ENCODE data around the gene SMTNL2. TPM values are rescaled to one million over a fixed set of nuclear protein-coding genes. Genes with fewer than 3 reads are reported as not detected.

The SMTNL2 gene
- total RNA-seq, 3 donors from 2014 or later = 0.16 to 1.8 (median 0.98) TPM

- Histone ChIP-seq H3K27ac (no peak overlapping the region), H3K36me3 (no peaks in the 10 kb centered on the region), H3K9me3 (no peaks in the 10 kb centered on the region), H3K27me3 (no peaks in the 10 kb centered on the region), H3K4me3 (no peak overlapping the region), H3K4me1 (no peaks in the 10 kb centered on the region)
- TF ChIP-seq POLR2A (IDR thresholded peaks at IDR 0.05) (no peak), CTCF (IDR thresholded peaks at IDR 0.05) (no peak), POLR2AphosphoS5 (IDR thresholded peaks at IDR 0.05) (no peak)
- intact Hi-C loops (cut with DNase I; ENCODE audit: low total_unique reads) = loop anchor here (10.0 kb wide), 1 partner anchor 46 kb away; the partner anchor contains the start of gene GGT6
- no peak for DNase-seq (ENCODE audit: low spot score in 2 of 2)
Measured at GRCh38 chr17:4610656-4611055, 26.3 kb downstream of the SMTNL2 start.

- DNase-seq (ENCODE audit: low spot score in 2 of 2) = no peak
- TF ChIP-seq POLR2A (IDR thresholded peaks at IDR 0.05) = no peak
- TF ChIP-seq POLR2AphosphoS5 (IDR thresholded peaks at IDR 0.05) = no peak
- TF ChIP-seq CTCF (IDR thresholded peaks at IDR 0.05) = no peak
- Histone ChIP-seq H3K27me3 (no peaks in the 10 kb centered on the region), H3K27ac (no peak overlapping the region), H3K4me3 (no peak overlapping the region), H3K9me3 (no peaks in the 10 kb centered on the region), H3K36me3 (no peaks in the 10 kb centered on the region), H3K4me1 (no peaks in the 10 kb centered on the region)
- intact Hi-C loops (cut with DNase I; ENCODE audit: low total_unique reads) = loop anchor here (10.0 kb wide), 1 partner anchor 52 kb away; the partner anchor contains the start of gene GGT6
Measured at GRCh38 chr17:4616476-4616875, 32.1 kb downstream of the SMTNL2 start.

GRCh38 chr17:4617090-4617489 is 32.8 kb downstream of the SMTNL2 start:
- TF ChIP-seq POLR2A (IDR thresholded peaks at IDR 0.05) (no peak), POLR2AphosphoS5 (IDR thresholded peaks at IDR 0.05) (no peak), CTCF (IDR thresholded peaks at IDR 0.05) (no peak)
- Histone ChIP-seq H3K4me3 (no peak overlapping the region), H3K27me3 (no peaks in the 10 kb centered on the region), H3K9me3 (peaks cover under 1 to 1% of the 10 kb centered on the region in 2 donors), H3K36me3 (no peaks in the 10 kb centered on the region), H3K4me1 (no peaks in the 10 kb centered on the region), H3K27ac (no peak overlapping the region)
- intact Hi-C loops (cut with DNase I; ENCODE audit: low total_unique reads) = loop anchor here (10.0 kb wide), 1 partner anchor 52 kb away; the partner anchor contains the start of gene GGT6
- no peak for DNase-seq (ENCODE audit: low spot score in 2 of 2)

- intact Hi-C loops (cut with DNase I; ENCODE audit: low total_unique reads) = loop anchor here (10.0 kb wide), 1 partner anchor 53 kb away; the partner anchor contains the start of gene GGT6
- H3K36me3 ChIP-seq = no peaks in the 10 kb centered on the region
Measured at GRCh38 chr17:4617590-4618351, 33.4 kb downstream of the SMTNL2 start.

More at GRCh38 chr17:4617590-4618351, 33.4 kb downstream of the SMTNL2 start:
- Histone ChIP-seq H3K27me3 (no peaks in the 10 kb centered on the region), H3K4me1 (no peaks in the 10 kb centered on the region), H3K9me3 (peaks cover 4% of the 10 kb centered on the region in 2 donors), H3K27ac (no peak overlapping the region), H3K4me3 (no peak overlapping the region)
- no peak for DNase-seq (ENCODE audit: low spot score in 2 of 2)
- TF ChIP-seq CTCF (IDR thresholded peaks at IDR 0.05) (no peak), POLR2AphosphoS5 (IDR thresholded peaks at IDR 0.05) (no peak), POLR2A (IDR thresholded peaks at IDR 0.05) (no peak)
